Esophagus (tissue), 2 donors: ENCODE measurements around the gene KRTAP12-1. TPM values are rescaled to one million over a fixed set of nuclear protein-coding genes. Genes with fewer than 3 reads are reported as not detected.

Experiments used
- H3K27ac ChIP-seq, 2 donors: one replicate each; pipeline ENCODE4 v1.5.1; 2013; ENCODE audit warnings: low read depth in 2 of 2, mild to moderate bottlenecking in 2 of 2, inconsistent platforms in 1 of 2, low read length in 1 of 2, moderate library complexity in 1 of 2
- H3K27me3 ChIP-seq, 2 donors: one replicate each; pipeline ENCODE4 v1.6.1; 2013; ENCODE audit warnings: low read length in 2 of 2, control low read depth in 1 of 2, mild to moderate bottlenecking in 1 of 2; ENCODE audit not compliant: insufficient read depth in 2 of 2, control insufficient read depth in 1 of 2
- H3K36me3 ChIP-seq, 2 donors: one replicate each; pipeline ENCODE4 v1.6.1; 2013; ENCODE audit warnings: low read length in 1 of 2; ENCODE audit not compliant: control insufficient read depth in 2 of 2, insufficient read depth in 2 of 2
- H3K4me1 ChIP-seq, 2 donors: one replicate each; pipeline ENCODE4 v1.6.1; 2013; ENCODE audit warnings: low read length in 1 of 2; ENCODE audit not compliant: control insufficient read depth in 2 of 2, insufficient read depth in 2 of 2
- H3K4me3 ChIP-seq, 2 donors: one replicate each; pipeline ENCODE4 v1.5.1; 2013; ENCODE audit warnings: low read length in 2 of 2, mild to moderate bottlenecking in 2 of 2, low read depth in 1 of 2, moderate library complexity in 1 of 2
- H3K9me3 ChIP-seq, 2 donors: one replicate each; pipeline ENCODE4 v1.6.1; 2013; ENCODE audit warnings: mild to moderate bottlenecking in 2 of 2, low read depth in 1 of 2, low read length in 1 of 2, moderate library complexity in 1 of 2; ENCODE audit not compliant: control insufficient read depth in 2 of 2, insufficient read depth in 1 of 2
- WGBS, 2 donors: extraction: QIAGEN DNeasy Blood & Tissue Kit; methylation state at CpG; one replicate each; pipeline ENCODE4 v1.1.7; 2013; 5-methylcytosine and 5-hydroxymethylcytosine counted together
- polyA plus RNA-seq, 2 donors: library from polyadenylated mRNA; stranded (reverse); fragments of 200-250 nt; gene quantifications; one replicate each; pipeline ENCODE4 v1.2.3, GENCODE V29; 2013
- donor health status: healthy with polysubstance abuse.
- donor health status: Bipolar disorder and iron deficiency.

The KRTAP12-1 gene
- polyA plus RNA-seq, 2 donors = not detected

GRCh38 chr21:44713130-44713529, 31.2 kb upstream of the KRTAP12-1 start:
- Histone ChIP-seq H3K27me3 (peaks cover 7 to 32% of the 10 kb centered on the region in 2 donors), H3K36me3 (no peaks in the 10 kb centered on the region), H3K4me3 (no peak overlapping the region), H3K4me1 (peaks cover 3 to 8% of the 10 kb centered on the region in 2 donors), H3K27ac (no peak overlapping the region), H3K9me3 (peaks cover 0 to 5% of the 10 kb centered on the region in 2 donors)
- 48 to 66% methylated on average over 9 of the region's 9 CpGs for WGBS, 2 donors

GRCh38 chr21:44712203-44713028, 30.5 kb upstream of the KRTAP12-1 start:
- peaks cover 3 to 8% of the 10 kb centered on the region in 2 donors for H3K4me1 ChIP-seq
- no peak overlapping the region for H3K27ac ChIP-seq
- peaks cover 0 to 5% of the 10 kb centered on the region in 2 donors for H3K9me3 ChIP-seq
- no peaks in the 10 kb centered on the region for H3K36me3 ChIP-seq
- 31 to 36% methylated on average over 20 to 22 of the region's 22 CpGs for WGBS, 2 donors
- H3K27me3 ChIP-seq = peaks cover 7 to 35% of the 10 kb centered on the region in 2 donors
- H3K4me3 ChIP-seq = no peak overlapping the region

GRCh38 chr21:44711327-44712202, 29.6 kb upstream of the KRTAP12-1 start, which contains the start of gene TSPEAR:
TSS of gene TSPEAR (minus strand) at chr21:44711572. CDS start at chr21:44711514, 58 bp downstream.
- H3K27me3 ChIP-seq = peaks cover 10 to 35% of the 10 kb centered on the region in 2 donors
- peaks cover 0 to 5% of the 10 kb centered on the region in 2 donors for H3K9me3 ChIP-seq
- H3K4me1 ChIP-seq = peaks cover 3 to 8% of the 10 kb centered on the region in 2 donors
- 2% methylated on average over 40 to 41 of the region's 41 CpGs for WGBS, 2 donors
- H3K36me3 ChIP-seq = no peaks in the 10 kb centered on the region
- H3K4me3 ChIP-seq = no peak within 1 kb of the TSS
- H3K27ac ChIP-seq = no peak within 1 kb of the TSS

DNA sequence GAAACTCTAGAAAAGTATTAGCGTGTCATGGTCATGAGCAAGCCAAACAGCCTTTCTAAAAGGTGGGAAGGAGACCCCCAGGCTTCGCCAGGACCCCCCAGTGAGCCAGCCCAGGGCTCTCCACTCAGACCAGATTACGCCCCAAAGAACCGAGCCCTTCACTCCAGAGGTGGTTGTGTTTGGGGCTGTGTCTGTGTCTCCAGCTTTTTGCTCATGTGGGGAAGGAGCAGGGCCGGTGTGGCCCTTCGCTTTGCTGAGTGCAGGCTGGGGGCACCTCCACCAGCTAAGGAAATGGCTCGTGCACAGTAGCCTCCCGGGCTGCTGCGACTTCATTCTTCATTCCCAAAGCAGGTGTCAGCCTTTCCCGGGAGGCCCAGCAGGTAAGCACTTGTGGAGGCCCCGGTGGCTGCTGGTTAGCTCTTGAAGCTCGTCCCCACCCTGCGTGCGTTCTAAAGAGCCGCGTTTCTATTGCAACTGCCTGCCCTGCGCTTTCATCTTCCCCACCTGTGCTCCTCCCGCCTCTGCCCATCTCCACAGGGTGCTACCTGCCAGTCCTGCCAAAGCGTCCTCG, 28.9 kb upstream of the KRTAP12-1 start:
- Histone ChIP-seq H3K4me3 (no peak overlapping the region), H3K4me1 (peaks cover 3 to 8% of the 10 kb centered on the region in 2 donors), H3K36me3 (no peaks in the 10 kb centered on the region), H3K9me3 (peaks cover 4 to 10% of the 10 kb centered on the region in 2 donors), H3K27me3 (peaks cover 10 to 34% of the 10 kb centered on the region in 2 donors), H3K27ac (no peak overlapping the region)
- WGBS, 2 donors = 4 to 5% methylated on average over 18 to 20 of the region's 20 CpGs

DNA sequence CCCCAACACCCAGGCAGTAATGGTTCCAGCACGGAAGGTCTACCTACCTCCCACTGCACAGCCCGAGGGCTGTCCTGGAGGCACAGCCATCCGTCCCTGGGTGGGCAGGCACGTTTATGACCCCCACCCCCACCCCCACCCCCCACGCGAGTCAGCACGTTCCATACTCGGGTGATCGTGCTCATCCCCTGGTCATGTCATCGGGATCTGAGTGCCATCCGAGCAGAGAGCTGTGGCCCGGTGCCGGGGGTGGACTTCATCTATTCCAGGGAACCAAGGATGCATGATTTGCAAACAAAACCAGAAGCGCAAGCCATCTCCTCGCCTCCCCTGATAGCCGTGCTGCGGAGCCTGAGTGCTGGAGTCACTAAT, 28.3 kb upstream of the KRTAP12-1 start:
- no peak overlapping the region for H3K4me3 ChIP-seq
- H3K27me3 ChIP-seq = peaks cover 10 to 32% of the 10 kb centered on the region in 2 donors
- no peaks in the 10 kb centered on the region for H3K36me3 ChIP-seq
- no peak overlapping the region for H3K27ac ChIP-seq
- H3K9me3 ChIP-seq = peaks cover 4 to 9% of the 10 kb centered on the region in 2 donors
- WGBS, 2 donors = 3 to 4% methylated on average over 17 of the region's 17 CpGs
- H3K4me1 ChIP-seq = peaks cover 3 to 8% of the 10 kb centered on the region in 2 donors

GRCh38 chr21:44709426-44710293, 27.7 kb upstream of the KRTAP12-1 start:
- Histone ChIP-seq H3K9me3 (peaks cover 4 to 10% of the 10 kb centered on the region in 2 donors), H3K36me3 (no peaks in the 10 kb centered on the region), H3K27ac (no peak overlapping the region), H3K27me3 (peaks cover 10 to 32% of the 10 kb centered on the region in 2 donors), H3K4me1 (peaks cover 3 to 8% of the 10 kb centered on the region in 2 donors), H3K4me3 (no peak overlapping the region)
- WGBS, 2 donors = 2 to 5% methylated on average over 45 of the region's 45 CpGs

DNA sequence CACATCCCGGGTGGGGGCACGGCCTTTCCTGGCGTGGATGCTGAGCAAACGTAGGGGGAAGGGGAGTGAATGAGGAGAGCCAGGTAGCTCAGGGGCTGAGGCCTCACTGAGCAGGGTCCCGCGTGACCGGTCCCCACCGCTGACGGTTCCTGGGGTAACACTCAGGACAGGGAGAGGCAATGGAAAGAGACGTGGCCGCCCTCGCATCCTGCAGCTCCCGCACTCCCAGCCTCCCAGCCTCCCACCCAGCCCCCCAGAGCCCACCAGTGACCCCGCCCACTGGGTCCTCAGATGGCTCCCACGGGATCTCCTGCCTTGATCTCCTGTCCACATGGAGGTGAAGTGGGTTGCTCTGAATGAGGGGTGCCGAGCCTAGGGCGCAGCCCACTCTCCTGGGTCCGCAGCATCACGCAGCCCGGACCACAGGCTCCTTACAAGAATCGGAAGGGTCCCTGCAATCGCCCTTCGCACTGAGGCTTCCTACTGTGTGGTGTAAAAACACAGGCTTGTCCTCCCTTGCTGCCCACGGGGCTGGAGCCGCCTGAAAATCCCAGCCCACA, 27.0 kb upstream of the KRTAP12-1 start:
- no peaks in the 10 kb centered on the region for H3K36me3 ChIP-seq
- no peak overlapping the region for H3K4me3 ChIP-seq
- peaks cover 3 to 8% of the 10 kb centered on the region in 2 donors for H3K4me1 ChIP-seq
- no peak overlapping the region for H3K27ac ChIP-seq
- H3K27me3 ChIP-seq = peaks cover 10 to 32% of the 10 kb centered on the region in 2 donors
- 7 to 10% methylated on average over 25 of the region's 25 CpGs for WGBS, 2 donors
- H3K9me3 ChIP-seq = peaks cover 4 to 11% of the 10 kb centered on the region in 2 donors

DNA sequence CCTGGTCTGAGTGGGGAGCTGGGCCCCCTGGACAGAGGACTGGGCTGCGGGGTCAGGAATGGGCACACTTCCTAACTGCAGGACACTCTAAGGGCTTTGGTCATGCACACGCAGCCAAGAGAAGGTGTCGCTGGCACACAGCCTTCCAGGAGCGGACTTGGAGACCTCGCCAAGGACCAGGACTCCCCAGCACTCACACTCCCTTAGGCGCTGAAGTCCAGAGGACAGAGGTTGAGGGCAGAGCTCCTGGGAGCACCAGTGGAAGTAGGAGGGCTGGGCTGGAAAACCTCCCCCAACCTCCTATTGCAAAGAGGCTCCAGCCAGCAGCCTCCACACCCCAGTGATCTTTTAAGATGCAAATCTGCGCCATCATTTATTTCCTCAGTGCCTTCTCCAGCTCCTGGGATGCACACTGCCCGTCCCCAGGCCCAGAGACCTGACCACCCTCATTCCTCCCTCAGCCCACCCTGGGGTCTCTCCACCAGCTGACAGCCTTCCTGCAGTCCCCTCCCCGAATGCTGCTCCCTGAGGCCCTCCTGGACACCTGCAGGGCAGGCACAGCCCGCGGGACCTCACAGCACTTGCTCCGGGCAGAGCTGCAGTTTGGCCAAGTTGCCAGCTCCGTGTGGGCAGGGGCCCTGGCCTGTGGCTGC, 26.4 kb upstream of the KRTAP12-1 start:
- H3K27ac ChIP-seq = no peak overlapping the region
- H3K4me3 ChIP-seq = no peak overlapping the region
- H3K4me1 ChIP-seq = peaks cover 3 to 8% of the 10 kb centered on the region in 2 donors
- no peaks in the 10 kb centered on the region for H3K36me3 ChIP-seq
- WGBS, 2 donors = 6 to 8% methylated on average over 13 of the region's 13 CpGs
- peaks cover 10 to 29% of the 10 kb centered on the region in 2 donors for H3K27me3 ChIP-seq
- H3K9me3 ChIP-seq = peaks cover 4 to 11% of the 10 kb centered on the region in 2 donors
